ENCODE results near the gene ACRV1.
A peak's percentile ranks its signal among the peaks of the same experiment; 100 is the strongest.

The ACRV1 gene

GRCh38 chr11:125645871-125646270, 34.8 kb downstream of the ACRV1 start:
- no peak for DNase-seq

- DNase-seq: no peak
Measured at GRCh38 chr11:125638315-125638714, 42.3 kb downstream of the ACRV1 start.

- no peak for DNase-seq
Measured at GRCh38 chr11:125637840-125638239, 42.8 kb downstream of the ACRV1 start.

GRCh38 chr11:125627236-125627910, 53.3 kb downstream of the ACRV1 start:
- no peak for DNase-seq

- DNase-seq: peak; percentile 19 to 55
Measured at GRCh38 chr11:125626288-125626950, 54.2 kb downstream of the ACRV1 start.

- peak; percentile 80 to 87 for DNase-seq
Measured at GRCh38 chr11:125625630-125626287, 54.9 kb downstream of the ACRV1 start.

- DNase-seq: no peak
Measured at GRCh38 chr11:125625225-125625629, 55.4 kb downstream of the ACRV1 start.

- DNase-seq: no peak
Measured at GRCh38 chr11:125624756-125625213, 55.9 kb downstream of the ACRV1 start, which contains the start of gene CHEK1. TSS of gene CHEK1 (plus strand) at chr11:125625163. CDS start at chr11:125626769, 1,606 bp downstream.

- no peak for DNase-seq
Measured at GRCh38 chr11:125623064-125623463, 57.6 kb downstream of the ACRV1 start.

- no peak for DNase-seq
Measured at GRCh38 chr11:125621995-125622394, 58.7 kb downstream of the ACRV1 start.

Measured in CD4-positive, alpha-beta T cell treated with Interferon alpha-2 for 1 hour (primary cell).